Fibroblast of pulmonary artery (primary cell): Measurements from ENCODE around the gene FAM149A.

Experiments
- DNase-seq: peaks from one replicate; pipeline ENCODE4 v3.0.0-alpha.2; 2010; ENCODE audit warnings: low read depth
- H3K4me3 ChIP-seq: replicated peaks from 2 replicates; pipeline ENCODE4 v1.5.1; 2011; ENCODE audit warnings: low read depth, mild to moderate bottlenecking, control low read depth, low read length, moderate library complexity
- TF ChIP-seq, protein P1 (sequence below): IDR thresholded peaks from 2 replicates; pipeline ENCODE4 v1.5.1; 2011; ENCODE audit warnings: mild to moderate bottlenecking, control low read depth, low read length, inconsistent platforms; ENCODE audit errors: missing control alignments

The FAM149A gene

GRCh38 chr4:186167605-186168004 is 63.1 kb downstream of the FAM149A start:
- H3K4me3 ChIP-seq, result no peak overlapping the region
- TF ChIP-seq, protein P1, sequence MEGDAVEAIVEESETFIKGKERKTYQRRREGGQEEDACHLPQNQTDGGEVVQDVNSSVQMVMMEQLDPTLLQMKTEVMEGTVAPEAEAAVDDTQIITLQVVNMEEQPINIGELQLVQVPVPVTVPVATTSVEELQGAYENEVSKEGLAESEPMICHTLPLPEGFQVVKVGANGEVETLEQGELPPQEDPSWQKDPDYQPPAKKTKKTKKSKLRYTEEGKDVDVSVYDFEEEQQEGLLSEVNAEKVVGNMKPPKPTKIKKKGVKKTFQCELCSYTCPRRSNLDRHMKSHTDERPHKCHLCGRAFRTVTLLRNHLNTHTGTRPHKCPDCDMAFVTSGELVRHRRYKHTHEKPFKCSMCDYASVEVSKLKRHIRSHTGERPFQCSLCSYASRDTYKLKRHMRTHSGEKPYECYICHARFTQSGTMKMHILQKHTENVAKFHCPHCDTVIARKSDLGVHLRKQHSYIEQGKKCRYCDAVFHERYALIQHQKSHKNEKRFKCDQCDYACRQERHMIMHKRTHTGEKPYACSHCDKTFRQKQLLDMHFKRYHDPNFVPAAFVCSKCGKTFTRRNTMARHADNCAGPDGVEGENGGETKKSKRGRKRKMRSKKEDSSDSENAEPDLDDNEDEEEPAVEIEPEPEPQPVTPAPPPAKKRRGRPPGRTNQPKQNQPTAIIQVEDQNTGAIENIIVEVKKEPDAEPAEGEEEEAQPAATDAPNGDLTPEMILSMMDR, result no peak
- no peak for DNase-seq

DNA sequence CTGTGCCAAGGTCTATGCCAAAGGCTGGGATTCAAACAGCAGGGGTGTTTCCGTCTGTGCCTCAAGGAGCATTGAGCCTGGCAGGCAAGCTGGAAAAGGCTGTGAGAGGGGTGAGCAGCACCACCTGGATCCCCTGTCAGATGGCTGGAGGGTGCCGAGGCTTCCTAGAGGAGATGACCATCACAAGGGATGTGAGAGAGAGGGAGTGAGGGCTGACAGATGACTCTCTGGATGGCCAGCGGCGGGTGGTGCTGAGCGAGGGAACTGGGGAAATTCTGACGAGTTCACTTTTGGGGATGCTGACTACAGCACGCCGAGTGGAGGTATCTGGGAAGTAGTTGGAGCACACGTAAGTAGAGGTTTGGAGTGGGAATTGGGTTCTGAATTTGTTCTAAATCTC is 64.2 kb downstream of the FAM149A start:
- no peak for DNase-seq
- no peak overlapping the region for H3K4me3 ChIP-seq
- TF ChIP-seq, protein P1, result no peak

GRCh38 chr4:186169333-186169944 is 64.9 kb downstream of the FAM149A start:
- TF ChIP-seq, protein P1, result no peak
- no peak for DNase-seq
- H3K4me3 ChIP-seq, result no peak overlapping the region

DNA sequence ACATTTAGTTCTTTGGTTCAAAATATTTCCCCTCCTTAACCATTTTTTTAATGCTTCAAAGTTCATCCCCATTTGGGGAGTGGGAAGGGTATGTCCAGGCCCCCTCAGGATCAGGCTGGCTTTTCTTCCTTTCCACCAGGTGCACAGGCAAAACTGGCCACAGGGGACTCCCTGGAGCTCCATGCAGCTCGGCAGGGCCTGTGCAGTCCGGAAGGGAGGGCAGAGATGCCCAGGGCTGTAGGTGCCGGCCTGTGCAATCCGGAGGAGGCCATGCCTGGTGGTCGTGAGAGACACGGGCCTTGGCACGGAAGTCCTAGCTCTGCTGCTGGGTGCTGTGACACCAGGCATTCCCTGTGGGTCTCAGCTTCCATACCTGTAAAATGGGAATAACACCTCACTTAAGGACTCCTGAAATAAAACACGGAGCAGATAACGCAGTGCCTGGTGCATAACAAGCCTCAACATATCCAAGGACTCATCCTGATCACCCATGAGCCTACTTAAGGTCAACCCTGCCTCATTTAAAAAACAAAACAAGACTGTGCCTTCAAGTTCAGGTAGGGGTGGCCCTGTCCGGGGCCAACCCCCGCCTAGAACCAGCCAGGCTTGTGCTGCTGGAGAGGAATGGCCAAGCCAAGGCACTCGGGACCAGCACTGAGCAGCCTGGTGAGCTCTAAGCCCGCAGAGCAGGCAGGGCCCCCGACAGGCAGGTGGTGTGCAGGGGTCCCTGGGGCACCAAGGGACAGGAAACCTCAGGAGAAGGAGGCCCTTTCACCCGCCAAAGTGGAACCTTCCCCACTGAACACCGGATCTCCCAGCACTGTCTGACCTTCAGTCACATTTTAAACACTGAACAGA is 65.7 kb downstream of the FAM149A start:
- H3K4me3 ChIP-seq, result no peak overlapping the region
- DNase-seq, result no peak
- TF ChIP-seq, protein P1, result no peak

GRCh38 chr4:186170966-186171365 is 66.5 kb downstream of the FAM149A start:
- DNase-seq, result no peak
- TF ChIP-seq, protein P1, result no peak
- H3K4me3 ChIP-seq, result no peak overlapping the region

DNA sequence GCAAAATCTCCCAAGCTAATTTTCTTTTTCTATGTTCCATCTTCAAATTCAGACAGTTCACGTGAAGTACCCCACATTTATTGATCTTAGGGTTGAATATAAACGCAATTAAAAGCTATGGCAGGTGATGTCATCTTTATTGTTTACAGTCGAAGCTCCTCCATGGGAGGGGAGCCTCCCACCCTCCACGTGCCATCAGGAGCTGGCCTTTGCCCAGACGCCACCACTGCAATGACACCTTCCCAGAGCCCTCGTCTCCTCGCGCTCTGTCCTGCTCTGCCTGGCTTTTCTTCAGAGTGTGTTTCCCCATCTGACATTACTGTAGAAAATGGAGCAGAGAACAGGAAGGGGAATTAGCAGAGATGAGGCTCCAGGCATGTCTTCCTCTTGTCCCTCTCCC is 68.0 kb downstream of the FAM149A start:
- DNase-seq, result no peak
- TF ChIP-seq, protein P1, result no peak
- no peak overlapping the region for H3K4me3 ChIP-seq
